Mammary epithelial cell (primary cell): ENCODE measurements around the gene SHISA5.

Source experiments
- EZH2 ChIP-seq: IDR thresholded peaks from 2 replicates; pipeline ENCODE4 v1.6.1; 2012; ENCODE audit warnings: low read length, inconsistent platforms, borderline replicate concordance
- TF ChIP-seq, protein P1 (sequence below), 2 donors: IDR thresholded peaks in 1 of 2; conservative IDR thresholded peaks in 1 of 2; 2 replicates each; pipeline ENCODE4 v1.5.1; 2011 to 2012; ENCODE audit warnings: inconsistent platforms in 2 of 2, low read length in 2 of 2, mild to moderate bottlenecking in 2 of 2, control low read depth in 1 of 2, low read depth in 1 of 2; ENCODE audit not compliant: insufficient read depth in 1 of 2; ENCODE audit errors: extremely low read depth in 1 of 2

- TF ChIP-seq, protein P1, sequence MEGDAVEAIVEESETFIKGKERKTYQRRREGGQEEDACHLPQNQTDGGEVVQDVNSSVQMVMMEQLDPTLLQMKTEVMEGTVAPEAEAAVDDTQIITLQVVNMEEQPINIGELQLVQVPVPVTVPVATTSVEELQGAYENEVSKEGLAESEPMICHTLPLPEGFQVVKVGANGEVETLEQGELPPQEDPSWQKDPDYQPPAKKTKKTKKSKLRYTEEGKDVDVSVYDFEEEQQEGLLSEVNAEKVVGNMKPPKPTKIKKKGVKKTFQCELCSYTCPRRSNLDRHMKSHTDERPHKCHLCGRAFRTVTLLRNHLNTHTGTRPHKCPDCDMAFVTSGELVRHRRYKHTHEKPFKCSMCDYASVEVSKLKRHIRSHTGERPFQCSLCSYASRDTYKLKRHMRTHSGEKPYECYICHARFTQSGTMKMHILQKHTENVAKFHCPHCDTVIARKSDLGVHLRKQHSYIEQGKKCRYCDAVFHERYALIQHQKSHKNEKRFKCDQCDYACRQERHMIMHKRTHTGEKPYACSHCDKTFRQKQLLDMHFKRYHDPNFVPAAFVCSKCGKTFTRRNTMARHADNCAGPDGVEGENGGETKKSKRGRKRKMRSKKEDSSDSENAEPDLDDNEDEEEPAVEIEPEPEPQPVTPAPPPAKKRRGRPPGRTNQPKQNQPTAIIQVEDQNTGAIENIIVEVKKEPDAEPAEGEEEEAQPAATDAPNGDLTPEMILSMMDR (conservative IDR thresholded peaks at IDR 0.05 in 1 of 2, IDR thresholded peaks at IDR 0.05 in 1 of 2; ENCODE audit: extremely low read depth in 1 of 2, insufficient read depth in 1 of 2, low read depth in 1 of 2, low read length in 2 of 2): no peak
- no peak for TF ChIP-seq EZH2
Measured at GRCh38 chr3:48474619-48475018, 29.4 kb downstream of the SHISA5 start.
